HCT116 (cell line): ENCODE measurements around the gene SNTG2. TPM values are rescaled to one million over a fixed set of nuclear protein-coding genes. Genes with fewer than 3 reads are reported as not detected.

Experiments
- ATAC-seq: fragments of 200-7000 bp; cut with Tn5 transposase; 2 replicates; pipeline ENCODE4 v1.9.1; 2020; ENCODE audit warnings: mild to moderate bottlenecking, moderate library complexity
- BruUV-seq: library from RNA; stranded (reverse); fragments of 400-500 nt; replicated peaks from 2 replicates; lab custom pipeline; 2021; lab: Mats Ljungman, UMichigan
- CTCF ChIA-PET: fragments of 300-600 bp; sonication (Branson Sonifier 250); formaldehyde crosslinking; loops from one replicate; lab custom pipeline; 2021; ENCODE audit warnings: antibody characterized with exemption; lab: Charles Lee
- POLR2A ChIA-PET: fragments of 300-600, 350-600 bp; sonication (Branson Sonifier 250); formaldehyde crosslinking; loops from one replicate; lab custom pipeline; 2021; ENCODE audit warnings: antibody characterized with exemption; lab: Charles Lee
- RAD21 ChIA-PET, 2 experiments: fragments of 300-600 bp; sonication (Branson Sonifier 250); formaldehyde crosslinking; loops; one replicate each; lab custom pipeline; 2023; ENCODE audit warnings: low total read pairs in 2 of 2; ENCODE audit not compliant: uncharacterized antibody in 2 of 2, unreplicated experiment in 2 of 2, low non-redundant PET in 1 of 2; lab: Charles Lee
- DNase-seq: peaks from one replicate; pipeline ENCODE4 v3.0.0-alpha.2; 2010; ENCODE audit warnings: low read depth, low spot score
- H2AFZ ChIP-seq: fragments of 200-600 bp; shearing (Covaris generic), sonication (generic); 2 replicates; pipeline ENCODE4 v1.6.1; 2017; ENCODE audit warnings: low read depth, mixed run types, mixed read lengths, antibody characterized with exemption, low read length; ENCODE audit not compliant: poor library complexity, severe bottlenecking
- H3K27ac ChIP-seq: 2 replicates; pipeline ENCODE4 v1.5.1; 2012; ENCODE audit warnings: low read depth, low read length
- H3K27me3 ChIP-seq: fragments of 200-600 bp; sonication (generic); 2 replicates; pipeline ENCODE4 v1.6.1; 2016; ENCODE audit warnings: mixed run types, low read length, mixed read lengths; ENCODE audit not compliant: insufficient read depth
- H3K36me3 ChIP-seq, 2 experiments: fragments of 200-500 bp in 1 of 2; fragments of 200-600 bp in 1 of 2; sonication (Bioruptor generic) in 1 of 2; sonication (generic) in 1 of 2; 2 replicates each; pipeline versions ENCODE4 v1.5.1 to v1.6.1; 2014 to 2016; ENCODE audit warnings: low read length in 2 of 2, inconsistent platforms in 1 of 2, mixed read lengths in 1 of 2, mixed run types in 1 of 2; ENCODE audit not compliant: insufficient read depth in 2 of 2, control insufficient read depth in 1 of 2
- H3K4me1 ChIP-seq, 2 experiments: fragments of 200-600 bp in 1 of 2; sonication (generic) in 1 of 2; 2 replicates each; pipeline versions ENCODE4 v1.5.1 to v1.6.1; 2012 to 2017; ENCODE audit warnings: low read length in 2 of 2, inconsistent platforms in 1 of 2, mild to moderate bottlenecking in 1 of 2, mixed read lengths in 1 of 2, mixed run types in 1 of 2, moderate library complexity in 1 of 2; ENCODE audit not compliant: insufficient read depth in 2 of 2, control insufficient read depth in 1 of 2
- H3K4me2 ChIP-seq: fragments of 200-600 bp; sonication (generic); 2 replicates; pipeline ENCODE4 v1.6.1; 2017; ENCODE audit warnings: mixed run types, low read length, mixed read lengths
- H3K4me3 ChIP-seq, 2 experiments: fragments of 200-600 bp in 1 of 2; sonication (generic) in 1 of 2; replicated peaks in 1 of 2; 2 replicates each; pipeline ENCODE4 v1.5.1; 2011 to 2016; ENCODE audit warnings: low read length in 2 of 2, control low read depth in 1 of 2, low read depth in 1 of 2, mild to moderate bottlenecking in 1 of 2, mixed read lengths in 1 of 2, mixed run types in 1 of 2
- H3K79me2 ChIP-seq: fragments of 200-600 bp; sonication (generic); 2 replicates; pipeline ENCODE4 v1.6.1; 2017; ENCODE audit warnings: mild to moderate bottlenecking, mixed run types, low read length, moderate library complexity, mixed read lengths; ENCODE audit not compliant: insufficient read depth
- H3K9ac ChIP-seq: fragments of 200-600 bp; sonication (generic); 2 replicates; pipeline ENCODE4 v1.6.1; 2016; ENCODE audit warnings: low read length, mixed read lengths
- H3K9me2 ChIP-seq: fragments of 200-600 bp; sonication (generic), shearing (Covaris generic); 2 replicates; pipeline ENCODE4 v1.6.1; 2017; ENCODE audit warnings: mixed run types, mild to moderate bottlenecking, moderate library complexity; ENCODE audit not compliant: insufficient read depth
- H3K9me3 ChIP-seq, 2 experiments: fragments of 200-500 bp in 1 of 2; fragments of 200-600 bp in 1 of 2; sonication (Bioruptor generic) in 1 of 2; sonication (generic) in 1 of 2; 2 replicates each; pipeline ENCODE4 v1.6.1; 2014 to 2017; ENCODE audit warnings: low read length in 2 of 2, mixed read lengths in 2 of 2, inconsistent platforms in 1 of 2, low read depth in 1 of 2, mild to moderate bottlenecking in 1 of 2, mixed run types in 1 of 2, moderate library complexity in 1 of 2; ENCODE audit not compliant: control insufficient read depth in 1 of 2, insufficient read depth in 1 of 2
- H4K20me1 ChIP-seq: fragments of 200-600 bp; sonication (generic), shearing (Covaris generic); 2 replicates; pipeline ENCODE4 v1.6.1; 2017; ENCODE audit warnings: mixed run types, mild to moderate bottlenecking, moderate library complexity; ENCODE audit not compliant: insufficient read depth
- CBX3 ChIP-seq: IDR thresholded peaks from 2 replicates; pipeline ENCODE4 v1.6.1; 2012; ENCODE audit warnings: low read depth
- CTCF ChIP-seq, 3 experiments: fragments of 200-600 bp in 1 of 3; sonication (generic) in 1 of 3; IDR thresholded peaks in 2 of 3; conservative IDR thresholded peaks in 1 of 3; 2 replicates each; pipeline ENCODE4 v1.5.1; 2012 to 2017; ENCODE audit warnings: low read depth in 2 of 3, low read length in 2 of 3, antibody characterized with exemption in 1 of 3, borderline replicate concordance in 1 of 3, control low read depth in 1 of 3, mild to moderate bottlenecking in 1 of 3, mixed read lengths in 1 of 3, mixed run types in 1 of 3, moderate library complexity in 1 of 3; ENCODE audit not compliant: insufficient read depth in 1 of 3
- ELF1 ChIP-seq: IDR thresholded peaks from 2 replicates; pipeline ENCODE4 v1.6.1; 2012; ENCODE audit warnings: low read depth, borderline replicate concordance
- EZH2 ChIP-seq: fragments of 200-600 bp; sonication (generic); IDR thresholded peaks from 2 replicates; pipeline ENCODE4 v1.6.1; 2017; ENCODE audit warnings: antibody characterized with exemption, mixed run types
- JUND ChIP-seq: IDR thresholded peaks from 2 replicates; pipeline ENCODE4 v1.6.1; 2012
- MAX ChIP-seq: IDR thresholded peaks from 2 replicates; pipeline ENCODE4 v1.6.1; 2012
- RAD21 ChIP-seq: IDR thresholded peaks from 2 replicates; pipeline ENCODE4 v1.6.1; 2012; ENCODE audit warnings: low read depth, mild to moderate bottlenecking
- SIN3A ChIP-seq: IDR thresholded peaks from 2 replicates; pipeline ENCODE4 v1.6.1; 2012; ENCODE audit warnings: low read depth
- SP1 ChIP-seq: IDR thresholded peaks from 2 replicates; pipeline ENCODE4 v1.6.1; 2012; ENCODE audit warnings: low read depth
- SRF ChIP-seq: IDR thresholded peaks from 2 replicates; pipeline ENCODE4 v1.6.1; 2012; ENCODE audit warnings: low read depth
- TCF7L2 ChIP-seq: IDR thresholded peaks from 2 replicates; pipeline ENCODE4 v1.7.0; 2011; ENCODE audit warnings: borderline replicate concordance, inconsistent platforms; ENCODE audit not compliant: insufficient read depth, insufficient read length; ENCODE audit errors: extremely low read depth
- ZBTB33 ChIP-seq: IDR thresholded peaks from 2 replicates; pipeline ENCODE4 v1.6.1; 2011; ENCODE audit warnings: mild to moderate bottlenecking, low read length, moderate library complexity; ENCODE audit not compliant: insufficient replicate concordance; ENCODE audit errors: extremely low read depth
- ZFX ChIP-seq: fragments of 450-650 bp; IDR thresholded peaks from 2 replicates; pipeline ENCODE4 v1.6.1; 2017
- intact Hi-C: fragments of 100-400 bp; cut with micrococcal nuclease; formaldehyde crosslinking; loops from 2 replicates; pipeline ENCODE4 v1.10.0; 2022
- total RNA-seq: library from RNA; stranded (reverse); gene quantifications from one replicate; pipeline ENCODE4 v1.2.1, GENCODE V29; 2021; ENCODE audit not compliant: unreplicated experiment

The SNTG2 gene
- total RNA-seq, 1 experiment from 2014 or later: not detected

GRCh38 chr2:1205853-1206252, 255.2 kb downstream of the SNTG2 start:
- Histone ChIP-seq H3K9me3 (no peaks in the 10 kb centered on the region), H3K27me3 (no peaks in the 10 kb centered on the region)
- DNase-seq: no peak
- no peak for TF ChIP-seq SIN3A
- TF ChIP-seq SP1: no peak
- TF ChIP-seq CBX3: no peak
- no peak for TF ChIP-seq TCF7L2
- no peak for TF ChIP-seq CTCF (IDR thresholded peaks at IDR 0.05 in 2 of 3, conservative IDR thresholded peaks at IDR 0.05 in 1 of 3; ENCODE audit: borderline replicate concordance in 1 of 3, insufficient read depth in 1 of 3, low read depth in 2 of 3, low read length in 2 of 3)
- TF ChIP-seq ZFX: no peak
- no peak for TF ChIP-seq RAD21
- no peak for TF ChIP-seq MAX
- no peak for TF ChIP-seq EZH2
- no peak for TF ChIP-seq JUND
- no peak for TF ChIP-seq ZBTB33
- no peak for TF ChIP-seq SRF
- TF ChIP-seq ELF1: no peak
- TF ChIP-seq, all 23 proteins: peak for 0
- Histone ChIP-seq H3K4me3 (no peak overlapping the region), H3K36me3 (no peaks in the 10 kb centered on the region), H3K9me2 (no peaks in the 10 kb centered on the region), H3K9ac (no peak overlapping the region), H3K4me2 (no peak overlapping the region), H4K20me1 (no peaks in the 10 kb centered on the region), H3K27ac (no peak overlapping the region), H3K4me1 (no peaks in the 10 kb centered on the region), H3K79me2 (no peaks in the 10 kb centered on the region), H2AFZ (no peak overlapping the region)
- ChIA-PET RAD21 (no interaction called here), POLR2A (no interaction called here), CTCF (no interaction called here)
- ATAC-seq: no peak
- BruUV-seq: no TSS peak
- intact Hi-C loops: no loop called here
